Fibroblast of mammary gland (primary cell): Measurements from ENCODE around the gene ZNF366.

Experiments
- DNase-seq: peaks from one replicate; pipeline ENCODE4 v3.0.0-alpha.2; 2010; ENCODE audit warnings: low read depth
- H3K4me3 ChIP-seq: 2 replicates; pipeline ENCODE4 v1.5.1; 2011; ENCODE audit warnings: low read depth, mild to moderate bottlenecking, low read length, moderate library complexity; ENCODE audit not compliant: control insufficient read depth
- CTCF ChIP-seq: conservative IDR thresholded peaks from 2 replicates; pipeline ENCODE4 v1.5.1; 2011; ENCODE audit warnings: low read depth, low read length, inconsistent platforms; ENCODE audit not compliant: control insufficient read depth, insufficient read depth

ZNF366 gene

GRCh38 chr5:72537166-72537565 lies 30.0 kb upstream of the ZNF366 start:
- no peak for TF ChIP-seq CTCF
- DNase-seq = no peak
- H3K4me3 ChIP-seq = no peak overlapping the region

GRCh38 chr5:72531496-72532190 lies 24.4 kb upstream of the ZNF366 start:
- no peak for TF ChIP-seq CTCF
- no peak overlapping the region for H3K4me3 ChIP-seq
- no peak for DNase-seq

- DNase-seq = no peak
- TF ChIP-seq CTCF = no peak
- H3K4me3 ChIP-seq = no peak overlapping the region
Measured at GRCh38 chr5:72530196-72530595, 23.0 kb upstream of the ZNF366 start.

- no peak for TF ChIP-seq CTCF
- DNase-seq = no peak
- no peak overlapping the region for H3K4me3 ChIP-seq
Measured at GRCh38 chr5:72529383-72529782, 22.2 kb upstream of the ZNF366 start.

- TF ChIP-seq CTCF = no peak
- H3K4me3 ChIP-seq = no peak overlapping the region
- peak; percentile 92 for DNase-seq
Measured at GRCh38 chr5:72525816-72526215, 18.6 kb upstream of the ZNF366 start.

- DNase-seq = peak; percentile 92
- no peak overlapping the region for H3K4me3 ChIP-seq
- TF ChIP-seq CTCF = peak; percentile 73
Measured at GRCh38 chr5:72523960-72524582, 16.9 kb upstream of the ZNF366 start.
